NB4 (cell line): Measurements from ENCODE around the gene PDE6B.

Experiments used
- MYC ChIP-seq: IDR thresholded peaks from 2 replicates; pipeline ENCODE4 v1.6.1; 2011; ENCODE audit warnings: low read depth, low read length
- POLR2A ChIP-seq: IDR thresholded peaks from 2 replicates; pipeline ENCODE4 v1.6.1; 2011; ENCODE audit warnings: mild to moderate bottlenecking; ENCODE audit not compliant: insufficient read length; ENCODE audit errors: extremely low read depth
- TF ChIP-seq, protein P1 (sequence below): IDR thresholded peaks from one replicate; pipeline ENCODE4 v1.5.1; 2012; ENCODE audit warnings: low read depth, low read length
- TF ChIP-seq, protein P2 (sequence below): IDR thresholded peaks from 2 replicates; pipeline ENCODE4 v1.6.1; 2011; ENCODE audit warnings: low read depth, low read length

GRCh38 chr4:647481-647880 is 22.1 kb downstream of the PDE6B start:
- TF ChIP-seq, protein P1, sequence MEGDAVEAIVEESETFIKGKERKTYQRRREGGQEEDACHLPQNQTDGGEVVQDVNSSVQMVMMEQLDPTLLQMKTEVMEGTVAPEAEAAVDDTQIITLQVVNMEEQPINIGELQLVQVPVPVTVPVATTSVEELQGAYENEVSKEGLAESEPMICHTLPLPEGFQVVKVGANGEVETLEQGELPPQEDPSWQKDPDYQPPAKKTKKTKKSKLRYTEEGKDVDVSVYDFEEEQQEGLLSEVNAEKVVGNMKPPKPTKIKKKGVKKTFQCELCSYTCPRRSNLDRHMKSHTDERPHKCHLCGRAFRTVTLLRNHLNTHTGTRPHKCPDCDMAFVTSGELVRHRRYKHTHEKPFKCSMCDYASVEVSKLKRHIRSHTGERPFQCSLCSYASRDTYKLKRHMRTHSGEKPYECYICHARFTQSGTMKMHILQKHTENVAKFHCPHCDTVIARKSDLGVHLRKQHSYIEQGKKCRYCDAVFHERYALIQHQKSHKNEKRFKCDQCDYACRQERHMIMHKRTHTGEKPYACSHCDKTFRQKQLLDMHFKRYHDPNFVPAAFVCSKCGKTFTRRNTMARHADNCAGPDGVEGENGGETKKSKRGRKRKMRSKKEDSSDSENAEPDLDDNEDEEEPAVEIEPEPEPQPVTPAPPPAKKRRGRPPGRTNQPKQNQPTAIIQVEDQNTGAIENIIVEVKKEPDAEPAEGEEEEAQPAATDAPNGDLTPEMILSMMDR, result no peak
- TF ChIP-seq MYC (no peak), POLR2A (no peak)
- TF ChIP-seq, protein P2, sequence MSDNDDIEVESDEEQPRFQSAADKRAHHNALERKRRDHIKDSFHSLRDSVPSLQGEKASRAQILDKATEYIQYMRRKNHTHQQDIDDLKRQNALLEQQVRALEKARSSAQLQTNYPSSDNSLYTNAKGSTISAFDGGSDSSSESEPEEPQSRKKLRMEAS, result no peak
